NOMO-1 (cell line): Measurements from ENCODE around the gene CETN3.
"Not testable (repeated sequence)": the region's sequence is repeated elsewhere in the genome, so short reads cannot be mapped to it uniquely, and the experiment has no call there.

Source experiments
- DNase-seq, 2 experiments: peaks; one replicate each; lab custom pipeline; 2025; ENCODE audit not compliant: unreplicated experiment in 2 of 2; lab: John Stamatoyannopoulos, UW

The CETN3 gene

DNA sequence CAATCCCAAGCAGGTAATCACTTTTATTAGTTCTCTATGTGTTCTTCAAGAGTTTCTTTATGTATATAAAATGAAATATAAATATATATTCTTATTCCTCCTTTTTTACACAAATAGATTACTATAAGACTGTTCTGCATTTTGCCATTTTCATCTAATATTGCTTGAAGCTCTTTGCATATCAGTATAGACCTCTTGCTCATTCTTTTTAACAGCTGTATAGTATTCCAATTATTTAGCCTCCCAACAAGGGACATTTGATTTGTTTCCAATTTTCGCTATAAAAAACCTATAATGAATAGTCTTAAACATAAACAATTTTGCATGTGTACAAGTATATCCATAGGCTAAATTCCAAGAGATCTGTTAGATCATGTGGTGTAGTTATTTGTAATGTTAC lies 25.2 kb downstream of the CETN3 start:
- no peak for DNase-seq

- no peak for DNase-seq
These were observed 25.7 kb downstream of the CETN3 start for GRCh38 chr5:90383903-90384302.

GRCh38 chr5:90381213-90381929 lies 28.2 kb downstream of the CETN3 start:
- DNase-seq = no peak

DNA sequence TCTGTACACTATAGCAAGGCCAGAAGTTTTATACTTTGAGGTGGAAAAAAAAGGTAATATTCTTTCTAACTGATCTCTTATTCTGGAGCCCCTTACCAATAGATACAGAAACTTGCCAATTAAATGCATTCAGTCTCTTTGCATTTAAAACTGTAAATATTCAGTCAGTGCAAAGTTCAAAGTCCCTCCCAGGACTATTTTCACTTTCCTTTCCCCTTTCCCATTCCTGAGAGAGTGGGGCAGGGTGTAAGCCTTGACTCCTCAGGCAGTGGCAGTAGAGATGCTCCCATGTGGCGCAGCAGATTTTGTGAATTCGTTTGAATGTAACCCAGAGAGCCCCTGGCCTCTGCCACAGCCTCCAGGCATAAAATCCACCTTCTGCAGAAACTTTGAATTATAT lies 29.9 kb downstream of the CETN3 start:
- no peak for DNase-seq

DNA sequence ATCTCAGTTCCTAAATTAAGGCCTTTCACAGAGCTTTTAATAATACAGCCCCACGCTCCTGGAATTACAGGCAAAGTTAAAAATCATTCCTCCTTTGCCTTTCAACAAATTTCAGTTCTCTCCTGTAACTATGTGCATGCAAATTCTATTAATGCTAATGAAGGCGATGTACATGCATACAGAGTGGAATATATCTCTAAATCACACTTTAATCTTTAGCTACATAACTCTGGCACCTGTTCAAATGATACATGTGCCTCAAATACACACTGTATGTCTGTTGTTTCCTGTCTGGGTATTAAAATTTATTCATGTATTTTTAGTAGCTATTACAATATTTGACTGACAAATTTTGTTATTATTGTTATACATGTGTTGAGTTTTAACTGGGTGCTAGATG lies 30.8 kb downstream of the CETN3 start:
- no peak for DNase-seq

- not testable (repeated sequence) for DNase-seq
These were observed 38.3 kb downstream of the CETN3 start for GRCh38 chr5:90371269-90371668.

- DNase-seq = no peak
These were observed 40.9 kb downstream of the CETN3 start for GRCh38 chr5:90368454-90369246.

- no peak for DNase-seq
These were observed 41.7 kb downstream of the CETN3 start for GRCh38 chr5:90367879-90368278.

GRCh38 chr5:90366948-90367347 lies 42.6 kb downstream of the CETN3 start:
- DNase-seq = no peak

DNA sequence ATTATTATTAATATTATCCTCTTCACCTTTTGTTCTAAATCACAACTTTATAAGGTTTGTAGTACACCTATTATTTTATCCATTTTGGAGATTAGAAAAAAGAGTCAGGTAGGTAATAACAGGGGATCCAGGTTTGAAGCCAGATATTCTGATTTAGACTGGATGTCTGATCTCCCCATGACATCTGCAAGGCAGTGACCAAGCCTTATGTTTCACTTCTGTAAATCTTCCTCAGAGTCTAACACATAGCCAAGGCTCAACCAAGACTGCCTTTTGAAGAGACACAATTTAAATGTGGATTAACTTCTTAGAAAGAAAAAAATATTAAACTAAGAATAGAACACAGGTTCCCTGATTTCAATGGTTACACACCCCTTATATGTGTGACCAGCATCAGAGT lies 44.2 kb downstream of the CETN3 start:
- DNase-seq = no peak

DNA sequence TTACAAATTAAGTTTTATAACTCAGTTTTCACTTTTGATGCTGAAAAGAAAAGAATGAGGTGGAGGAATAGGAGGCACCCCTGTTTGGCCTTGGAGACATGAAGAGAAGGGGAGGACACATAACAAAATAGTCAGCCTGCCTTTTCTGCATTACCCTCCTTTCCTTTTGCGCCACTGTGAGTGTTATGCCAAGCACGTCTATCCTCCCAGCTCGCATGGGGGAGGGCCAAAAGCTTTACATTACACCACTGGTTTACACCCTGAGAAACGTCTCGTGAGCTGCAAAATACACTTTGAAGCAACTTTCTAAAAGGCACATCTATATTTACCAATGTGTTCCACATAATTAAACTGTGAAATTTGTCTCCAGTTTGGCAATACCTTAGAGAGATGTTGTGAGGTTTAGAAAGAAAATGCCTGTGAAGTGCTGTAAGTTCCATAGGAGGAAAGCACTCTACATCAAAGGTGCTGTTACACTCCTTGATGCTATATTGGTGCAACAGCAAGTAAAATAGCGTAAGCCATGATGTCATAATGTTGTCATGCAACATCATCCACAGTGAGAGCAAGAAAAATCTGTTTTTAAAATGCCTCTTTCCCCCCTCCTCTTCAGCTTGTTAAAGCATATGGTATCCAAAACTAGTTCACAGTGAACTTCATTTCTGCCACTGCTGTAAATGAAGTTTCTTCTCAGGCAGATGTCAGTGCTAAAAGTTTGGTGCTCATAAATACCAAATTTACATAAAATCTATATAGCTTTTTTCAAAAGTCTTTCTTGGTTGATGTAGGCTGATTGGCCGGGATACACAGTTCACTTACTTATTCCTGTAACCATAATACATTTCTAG lies 50.3 kb downstream of the CETN3 start:
- no peak for DNase-seq

- no peak for DNase-seq
These were observed 52.9 kb downstream of the CETN3 start for GRCh38 chr5:90356622-90357021.

DNA sequence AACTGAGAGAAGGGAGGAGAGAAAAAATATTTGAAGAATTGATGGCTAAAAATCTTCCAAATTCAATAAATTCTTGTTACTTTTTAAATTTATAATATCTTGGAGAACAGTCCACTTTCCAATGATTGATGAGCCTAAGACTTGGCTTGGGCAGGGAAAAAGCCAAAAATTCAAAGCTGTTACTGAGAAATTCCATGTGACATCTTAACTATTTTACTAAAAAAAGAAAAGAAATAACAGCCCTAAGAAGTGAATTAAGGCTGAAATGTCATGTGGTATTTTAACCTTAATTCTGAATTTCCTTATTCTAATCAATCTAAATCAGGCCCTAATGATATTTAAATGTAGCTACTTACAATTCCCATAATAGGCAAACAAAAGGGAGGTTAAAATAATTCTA lies 53.4 kb downstream of the CETN3 start:
- DNase-seq = no peak

DNA sequence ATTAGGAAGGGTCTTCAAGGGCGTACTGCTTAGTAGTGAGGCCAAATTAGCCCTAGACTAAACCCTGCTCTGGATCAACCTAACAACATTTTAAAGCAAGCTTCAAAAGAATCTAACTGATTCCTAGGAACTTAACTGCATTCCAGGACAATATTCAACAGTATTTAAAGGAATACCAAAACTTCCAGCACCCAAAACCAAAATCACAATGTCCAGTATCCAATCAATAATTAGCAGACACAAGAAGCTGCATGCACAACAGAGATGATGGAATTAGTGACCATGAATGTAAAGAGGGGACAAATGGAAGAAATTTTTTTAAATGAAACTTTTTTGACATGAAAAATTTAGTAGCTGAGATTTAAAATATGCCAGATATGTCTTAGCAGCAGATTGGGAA lies 53.9 kb downstream of the CETN3 start:
- DNase-seq = no peak

DNA sequence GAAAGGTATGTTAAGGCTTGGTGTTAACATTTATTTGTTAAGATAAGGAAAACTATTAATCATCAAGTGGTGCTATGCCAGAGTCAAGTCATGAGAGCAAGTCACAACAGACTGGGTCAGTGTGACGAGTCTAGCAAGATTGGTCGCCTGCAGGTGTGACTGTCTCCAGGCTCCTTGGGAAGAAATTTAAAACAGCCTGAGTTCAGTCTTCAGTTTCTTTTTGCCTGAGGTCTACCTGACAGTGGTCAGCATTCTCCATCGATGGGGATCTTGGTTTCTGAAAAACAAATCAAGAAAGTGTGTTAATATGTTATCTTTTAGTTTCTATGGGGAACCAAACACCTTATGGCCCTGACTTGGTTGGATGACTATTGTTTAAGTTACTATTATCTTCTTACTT lies 56.3 kb downstream of the CETN3 start:
- no peak for DNase-seq

DNA sequence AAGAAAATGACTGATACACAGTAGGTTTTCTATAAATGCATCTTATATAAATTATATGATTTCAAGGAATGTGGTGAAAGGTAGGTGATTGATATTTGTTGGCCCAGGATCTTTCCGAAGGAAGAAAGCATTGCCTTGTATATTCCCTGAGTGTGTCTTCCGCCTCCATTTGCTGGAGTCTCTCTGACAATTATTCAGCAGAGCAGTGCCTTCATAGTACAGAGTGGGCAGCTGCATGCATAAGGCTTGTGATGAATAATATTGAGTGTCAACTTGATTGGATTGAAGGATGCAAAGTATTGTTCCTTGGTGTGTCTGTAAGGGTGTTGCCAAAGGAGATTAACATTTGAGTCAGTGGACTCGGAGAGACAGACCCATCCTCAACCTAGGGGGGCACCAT lies 58.5 kb downstream of the CETN3 start:
- no peak for DNase-seq

- DNase-seq = no peak
These were observed 62.1 kb downstream of the CETN3 start for GRCh38 chr5:90347462-90347861.

GRCh38 chr5:90345684-90346083 lies 63.9 kb downstream of the CETN3 start:
- DNase-seq = no peak

GRCh38 chr5:90344689-90345088 lies 64.9 kb downstream of the CETN3 start:
- no peak for DNase-seq

DNA sequence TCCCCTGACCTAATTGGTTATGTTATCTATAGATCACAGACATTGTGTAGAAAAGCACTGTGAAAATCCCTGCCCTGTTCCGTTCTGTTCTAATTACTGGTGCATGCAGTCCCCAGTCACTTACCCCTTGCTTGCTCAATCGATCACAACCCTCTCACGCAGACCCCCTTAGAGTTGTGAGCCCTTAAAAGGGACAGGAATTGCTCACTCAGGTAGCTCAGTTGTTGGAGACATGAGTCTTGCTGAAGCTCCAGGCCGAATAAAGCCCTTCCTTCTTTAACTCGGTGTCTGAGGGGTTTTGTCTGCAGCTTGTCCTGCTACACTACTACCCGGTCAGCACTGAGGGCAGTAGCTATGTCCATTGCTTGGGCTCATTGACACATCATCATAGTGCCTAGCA lies 65.8 kb downstream of the CETN3 start:
- DNase-seq = not testable (repeated sequence)

GRCh38 chr5:90342576-90342975 lies 67.0 kb downstream of the CETN3 start:
- no peak for DNase-seq
